SK-N-SH treated with all-trans-retinoic acid at 6 μM for 48 hours (cell line): ENCODE results near the gene TMEM250.

Experiments used
- ATAC-seq: fragments of 200-7000 bp; cut with Tn5 transposase; 3 replicates; pipeline ENCODE4 v1.9.1; 2020; ENCODE audit warnings: mild to moderate bottlenecking, moderate library complexity
- ARNTL ChIP-seq: fragments of 450-650 bp; formaldehyde crosslinking; IDR thresholded peaks from 2 replicates; pipeline ENCODE4 v1.5.0; 2020; ENCODE audit warnings: low read depth, mild to moderate bottlenecking, moderate library complexity, borderline replicate concordance
- BACH2 ChIP-seq: fragments of 250-450 bp; sonication (Bioruptor Pico); IDR thresholded peaks from 2 replicates; pipeline ENCODE4 v1.9.0; 2021; ENCODE audit warnings: mild to moderate bottlenecking, borderline replicate concordance
- CSDC2 ChIP-seq: fragments of 250-450 bp; sonication (Bioruptor Pico); IDR thresholded peaks from 2 replicates; pipeline ENCODE4 v1.5.0; 2020; ENCODE audit warnings: mild to moderate bottlenecking, moderate library complexity
- GLIS3 ChIP-seq: fragments of 250-450 bp; sonication (Bioruptor Pico); IDR thresholded peaks from 2 replicates; pipeline ENCODE4 v1.5.0; 2020; ENCODE audit warnings: mild to moderate bottlenecking, moderate library complexity
- ISL1 ChIP-seq: fragments of 250-450 bp; sonication (Bioruptor Pico); IDR thresholded peaks from 2 replicates; pipeline ENCODE4 v2.1.2; 2022; ENCODE audit warnings: mild to moderate bottlenecking, moderate library complexity
- OSR1 ChIP-seq: fragments of 250-450 bp; sonication (Bioruptor Pico); IDR thresholded peaks from 2 replicates; pipeline ENCODE4 v1.8.0; 2022; ENCODE audit warnings: moderate library complexity, mild to moderate bottlenecking, inconsistent platforms
- PPARA ChIP-seq: fragments of 250-450 bp; sonication (Bioruptor Pico); IDR thresholded peaks from 2 replicates; pipeline ENCODE4 v1.5.0; 2020; ENCODE audit warnings: mild to moderate bottlenecking, borderline replicate concordance
- RARB ChIP-seq: fragments of 250-450 bp; sonication (Bioruptor Pico); IDR thresholded peaks from 2 replicates; pipeline ENCODE4 v1.8.0; 2021; ENCODE audit warnings: mild to moderate bottlenecking, moderate library complexity
- SNAI2 ChIP-seq: fragments of 250-450 bp; sonication (Bioruptor Pico); IDR thresholded peaks from 2 replicates; pipeline ENCODE4 v1.5.0; 2020; ENCODE audit warnings: mild to moderate bottlenecking, moderate library complexity
- TCF4 ChIP-seq: fragments of 250-450 bp; sonication (Bioruptor Pico); IDR thresholded peaks from 2 replicates; pipeline ENCODE4 v1.8.0; 2021; ENCODE audit warnings: mild to moderate bottlenecking, moderate library complexity, borderline replicate concordance
- TOX ChIP-seq: fragments of 250-450 bp; sonication (Bioruptor Pico); IDR thresholded peaks from 2 replicates; pipeline ENCODE4 v1.8.0; 2021; ENCODE audit warnings: mild to moderate bottlenecking, moderate library complexity, borderline replicate concordance
- ZC3H10 ChIP-seq: fragments of 250-450 bp; sonication (Bioruptor Pico); IDR thresholded peaks from 2 replicates; pipeline ENCODE4 v1.5.1; 2021; ENCODE audit warnings: mild to moderate bottlenecking, moderate library complexity
- ZFP3 ChIP-seq: fragments of 250-450 bp; sonication (Bioruptor Pico); IDR thresholded peaks from 2 replicates; pipeline ENCODE4 v1.5.0; 2020; ENCODE audit warnings: mild to moderate bottlenecking, moderate library complexity
- ZFP30 ChIP-seq: fragments of 450-650 bp; formaldehyde crosslinking; IDR thresholded peaks from 2 replicates; pipeline ENCODE4 v1.5.0; 2022; ENCODE audit warnings: mild to moderate bottlenecking, moderate library complexity
- ZNF565 ChIP-seq: fragments of 450-650 bp; formaldehyde crosslinking; conservative IDR thresholded peaks from 2 replicates; pipeline ENCODE4 v1.5.0; 2020; ENCODE audit warnings: low read depth, mild to moderate bottlenecking, moderate library complexity
- ZNF70 ChIP-seq: fragments of 450-650 bp; formaldehyde crosslinking; IDR thresholded peaks from 2 replicates; pipeline ENCODE4 v1.5.0; 2020; ENCODE audit warnings: mild to moderate bottlenecking, moderate library complexity
- ZNF8 ChIP-seq: fragments of 450-650 bp; formaldehyde crosslinking; IDR thresholded peaks from 2 replicates; pipeline ENCODE4 v1.5.0; 2020; ENCODE audit warnings: mild to moderate bottlenecking, moderate library complexity
- TF ChIP-seq, protein P1 (sequence below): fragments of 250-450 bp; sonication (Bioruptor Pico); IDR thresholded peaks from 2 replicates; pipeline ENCODE4 v1.5.1; 2020; ENCODE audit warnings: low read depth, mild to moderate bottlenecking, moderate library complexity
- TF ChIP-seq, protein P2 (sequence below): fragments of 250-450 bp; sonication (Bioruptor Pico); IDR thresholded peaks from 2 replicates; pipeline ENCODE4 v1.8.0; 2020; ENCODE audit warnings: mild to moderate bottlenecking, moderate library complexity, borderline replicate concordance
- TF ChIP-seq, protein P3 (sequence below): fragments of 250-450 bp; sonication (Bioruptor Pico); IDR thresholded peaks from 2 replicates; pipeline ENCODE4 v1.8.0; 2021; ENCODE audit warnings: low read depth, mild to moderate bottlenecking, moderate library complexity, borderline replicate concordance
- TF ChIP-seq, protein P4 (sequence below): fragments of 250-450 bp; sonication (Bioruptor Pico); IDR thresholded peaks from 2 replicates; pipeline ENCODE4 v1.5.0; 2020; ENCODE audit warnings: mild to moderate bottlenecking, moderate library complexity
- TF ChIP-seq, protein P5 (sequence below): fragments of 250-450 bp; sonication (Bioruptor Pico); IDR thresholded peaks from 2 replicates; pipeline ENCODE4 v1.5.1; 2021; ENCODE audit warnings: mild to moderate bottlenecking, moderate library complexity

The TMEM250 gene

DNA sequence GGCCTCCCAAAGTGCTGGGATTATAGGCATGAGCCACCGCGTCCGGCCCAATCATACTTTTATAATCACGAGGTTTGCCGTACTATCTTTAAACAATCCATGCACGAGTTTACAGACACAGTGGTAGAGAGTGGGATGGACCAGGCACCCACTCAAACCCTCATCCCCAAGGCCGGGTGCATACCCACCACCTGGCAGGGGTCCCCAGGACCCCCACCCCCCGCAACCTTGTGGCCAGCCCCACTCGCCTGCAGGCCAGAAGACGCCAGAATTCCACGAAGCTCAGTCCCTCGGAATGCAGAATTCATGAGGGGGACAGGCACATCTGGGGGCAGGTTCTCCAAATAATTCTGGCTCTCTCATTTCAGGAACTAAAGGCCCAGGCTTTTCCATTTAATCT lies 40.7 kb downstream of the TMEM250 start:
- no peak for ATAC-seq
- no peak for TF ChIP-seq TCF4
- TF ChIP-seq, protein P1, sequence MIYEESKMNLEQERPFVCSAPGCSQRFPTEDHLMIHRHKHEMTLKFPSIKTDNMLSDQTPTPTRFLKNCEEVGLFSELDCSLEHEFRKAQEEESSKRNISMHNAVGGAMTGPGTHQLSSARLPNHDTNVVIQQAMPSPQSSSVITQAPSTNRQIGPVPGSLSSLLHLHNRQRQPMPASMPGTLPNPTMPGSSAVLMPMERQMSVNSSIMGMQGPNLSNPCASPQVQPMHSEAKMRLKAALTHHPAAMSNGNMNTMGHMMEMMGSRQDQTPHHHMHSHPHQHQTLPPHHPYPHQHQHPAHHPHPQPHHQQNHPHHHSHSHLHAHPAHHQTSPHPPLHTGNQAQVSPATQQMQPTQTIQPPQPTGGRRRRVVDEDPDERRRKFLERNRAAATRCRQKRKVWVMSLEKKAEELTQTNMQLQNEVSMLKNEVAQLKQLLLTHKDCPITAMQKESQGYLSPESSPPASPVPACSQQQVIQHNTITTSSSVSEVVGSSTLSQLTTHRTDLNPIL (CRISPR knock-in tag): no peak
- TF ChIP-seq ZNF70 (CRISPR knock-in tag): no peak
- TF ChIP-seq, protein P2, sequence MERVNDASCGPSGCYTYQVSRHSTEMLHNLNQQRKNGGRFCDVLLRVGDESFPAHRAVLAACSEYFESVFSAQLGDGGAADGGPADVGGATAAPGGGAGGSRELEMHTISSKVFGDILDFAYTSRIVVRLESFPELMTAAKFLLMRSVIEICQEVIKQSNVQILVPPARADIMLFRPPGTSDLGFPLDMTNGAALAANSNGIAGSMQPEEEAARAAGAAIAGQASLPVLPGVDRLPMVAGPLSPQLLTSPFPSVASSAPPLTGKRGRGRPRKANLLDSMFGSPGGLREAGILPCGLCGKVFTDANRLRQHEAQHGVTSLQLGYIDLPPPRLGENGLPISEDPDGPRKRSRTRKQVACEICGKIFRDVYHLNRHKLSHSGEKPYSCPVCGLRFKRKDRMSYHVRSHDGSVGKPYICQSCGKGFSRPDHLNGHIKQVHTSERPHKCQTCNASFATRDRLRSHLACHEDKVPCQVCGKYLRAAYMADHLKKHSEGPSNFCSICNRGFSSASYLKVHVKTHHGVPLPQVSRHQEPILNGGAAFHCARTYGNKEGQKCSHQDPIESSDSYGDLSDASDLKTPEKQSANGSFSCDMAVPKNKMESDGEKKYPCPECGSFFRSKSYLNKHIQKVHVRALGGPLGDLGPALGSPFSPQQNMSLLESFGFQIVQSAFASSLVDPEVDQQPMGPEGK (CRISPR knock-in tag): no peak
- TF ChIP-seq CSDC2 (CRISPR knock-in tag): no peak
- TF ChIP-seq OSR1 (CRISPR knock-in tag): no peak
- no peak for TF ChIP-seq BACH2 (CRISPR knock-in tag)
- TF ChIP-seq SNAI2 (CRISPR knock-in tag): no peak
- no peak for TF ChIP-seq RARB
- TF ChIP-seq, protein P3, sequence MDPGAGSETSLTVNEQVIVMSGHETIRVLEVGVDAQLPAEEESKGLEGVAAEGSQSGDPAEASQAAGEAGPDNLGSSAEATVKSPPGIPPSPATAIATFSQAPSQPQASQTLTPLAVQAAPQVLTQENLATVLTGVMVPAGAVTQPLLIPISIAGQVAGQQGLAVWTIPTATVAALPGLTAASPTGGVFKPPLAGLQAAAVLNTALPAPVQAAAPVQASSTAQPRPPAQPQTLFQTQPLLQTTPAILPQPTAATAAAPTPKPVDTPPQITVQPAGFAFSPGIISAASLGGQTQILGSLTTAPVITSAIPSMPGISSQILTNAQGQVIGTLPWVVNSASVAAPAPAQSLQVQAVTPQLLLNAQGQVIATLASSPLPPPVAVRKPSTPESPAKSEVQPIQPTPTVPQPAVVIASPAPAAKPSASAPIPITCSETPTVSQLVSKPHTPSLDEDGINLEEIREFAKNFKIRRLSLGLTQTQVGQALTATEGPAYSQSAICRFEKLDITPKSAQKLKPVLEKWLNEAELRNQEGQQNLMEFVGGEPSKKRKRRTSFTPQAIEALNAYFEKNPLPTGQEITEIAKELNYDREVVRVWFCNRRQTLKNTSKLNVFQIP (CRISPR knock-in tag): no peak
- TF ChIP-seq PPARA (CRISPR knock-in tag): no peak
- no peak for TF ChIP-seq TOX
- TF ChIP-seq ZFP30: no peak
- no peak for TF ChIP-seq ISL1
- TF ChIP-seq ZNF8: no peak
- TF ChIP-seq, protein P4, sequence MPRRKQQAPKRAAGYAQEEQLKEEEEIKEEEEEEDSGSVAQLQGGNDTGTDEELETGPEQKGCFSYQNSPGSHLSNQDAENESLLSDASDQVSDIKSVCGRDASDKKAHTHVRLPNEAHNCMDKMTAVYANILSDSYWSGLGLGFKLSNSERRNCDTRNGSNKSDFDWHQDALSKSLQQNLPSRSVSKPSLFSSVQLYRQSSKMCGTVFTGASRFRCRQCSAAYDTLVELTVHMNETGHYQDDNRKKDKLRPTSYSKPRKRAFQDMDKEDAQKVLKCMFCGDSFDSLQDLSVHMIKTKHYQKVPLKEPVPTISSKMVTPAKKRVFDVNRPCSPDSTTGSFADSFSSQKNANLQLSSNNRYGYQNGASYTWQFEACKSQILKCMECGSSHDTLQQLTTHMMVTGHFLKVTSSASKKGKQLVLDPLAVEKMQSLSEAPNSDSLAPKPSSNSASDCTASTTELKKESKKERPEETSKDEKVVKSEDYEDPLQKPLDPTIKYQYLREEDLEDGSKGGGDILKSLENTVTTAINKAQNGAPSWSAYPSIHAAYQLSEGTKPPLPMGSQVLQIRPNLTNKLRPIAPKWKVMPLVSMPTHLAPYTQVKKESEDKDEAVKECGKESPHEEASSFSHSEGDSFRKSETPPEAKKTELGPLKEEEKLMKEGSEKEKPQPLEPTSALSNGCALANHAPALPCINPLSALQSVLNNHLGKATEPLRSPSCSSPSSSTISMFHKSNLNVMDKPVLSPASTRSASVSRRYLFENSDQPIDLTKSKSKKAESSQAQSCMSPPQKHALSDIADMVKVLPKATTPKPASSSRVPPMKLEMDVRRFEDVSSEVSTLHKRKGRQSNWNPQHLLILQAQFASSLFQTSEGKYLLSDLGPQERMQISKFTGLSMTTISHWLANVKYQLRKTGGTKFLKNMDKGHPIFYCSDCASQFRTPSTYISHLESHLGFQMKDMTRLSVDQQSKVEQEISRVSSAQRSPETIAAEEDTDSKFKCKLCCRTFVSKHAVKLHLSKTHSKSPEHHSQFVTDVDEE (CRISPR knock-in tag): no peak
- TF ChIP-seq ZC3H10 (CRISPR knock-in tag): no peak
- TF ChIP-seq, all 23 proteins: peak for 0

DNA sequence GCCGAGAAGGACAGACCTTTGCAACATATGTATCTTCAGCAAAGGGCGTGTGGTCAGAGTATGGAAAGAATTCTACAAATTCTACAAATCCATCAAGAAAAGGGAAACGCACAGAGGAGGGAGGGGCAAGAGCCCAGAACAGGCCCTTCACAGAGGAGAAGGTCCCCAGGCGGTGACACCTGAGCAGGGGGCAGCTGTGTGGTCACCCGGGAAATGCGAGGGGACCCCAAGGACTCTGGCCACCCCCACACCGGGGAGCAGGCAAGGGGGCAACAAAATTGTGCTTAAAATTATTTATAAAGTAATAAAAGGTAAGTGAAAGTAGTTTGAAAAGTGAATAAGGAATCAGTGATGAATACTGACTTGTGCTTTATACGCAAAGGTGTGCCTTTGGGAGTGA lies 41.2 kb downstream of the TMEM250 start:
- no peak for ATAC-seq
- TF ChIP-seq ZFP30: no peak
- no peak for TF ChIP-seq ISL1
- no peak for TF ChIP-seq ZNF70 (CRISPR knock-in tag)
- no peak for TF ChIP-seq OSR1 (CRISPR knock-in tag)
- TF ChIP-seq, protein P2 (CRISPR knock-in tag): no peak
- TF ChIP-seq, protein P5, sequence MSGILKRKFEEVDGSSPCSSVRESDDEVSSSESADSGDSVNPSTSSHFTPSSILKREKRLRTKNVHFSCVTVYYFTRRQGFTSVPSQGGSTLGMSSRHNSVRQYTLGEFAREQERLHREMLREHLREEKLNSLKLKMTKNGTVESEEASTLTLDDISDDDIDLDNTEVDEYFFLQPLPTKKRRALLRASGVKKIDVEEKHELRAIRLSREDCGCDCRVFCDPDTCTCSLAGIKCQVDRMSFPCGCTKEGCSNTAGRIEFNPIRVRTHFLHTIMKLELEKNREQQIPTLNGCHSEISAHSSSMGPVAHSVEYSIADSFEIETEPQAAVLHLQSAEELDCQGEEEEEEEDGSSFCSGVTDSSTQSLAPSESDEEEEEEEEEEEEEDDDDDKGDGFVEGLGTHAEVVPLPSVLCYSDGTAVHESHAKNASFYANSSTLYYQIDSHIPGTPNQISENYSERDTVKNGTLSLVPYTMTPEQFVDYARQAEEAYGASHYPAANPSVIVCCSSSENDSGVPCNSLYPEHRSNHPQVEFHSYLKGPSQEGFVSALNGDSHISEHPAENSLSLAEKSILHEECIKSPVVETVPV (CRISPR knock-in tag): no peak
- no peak for TF ChIP-seq PPARA (CRISPR knock-in tag)
- no peak for TF ChIP-seq ZFP3 (CRISPR knock-in tag)
- TF ChIP-seq ZNF8: no peak
- TF ChIP-seq BACH2 (CRISPR knock-in tag): no peak
- no peak for TF ChIP-seq RARB
- TF ChIP-seq, protein P3 (CRISPR knock-in tag): no peak
- TF ChIP-seq ZC3H10 (CRISPR knock-in tag): no peak
- TF ChIP-seq ZNF565: no peak
- TF ChIP-seq GLIS3 (CRISPR knock-in tag): no peak
- no peak for TF ChIP-seq TCF4
- TF ChIP-seq ARNTL (CRISPR knock-in tag): no peak
- TF ChIP-seq, protein P4 (CRISPR knock-in tag): no peak
- no peak for TF ChIP-seq CSDC2 (CRISPR knock-in tag)
